Left lobe of liver (tissue), 2 donors: Measurements from ENCODE around the gene RELT. TPM values are rescaled to one million over a fixed set of nuclear protein-coding genes. Genes with fewer than 3 reads are reported as not detected.

ENCODE experiments used
- ATAC-seq: fragments of 200-7000 bp; cut with Tn5 transposase; one replicate; pipeline ENCODE4 v1.9.1; 2020; ENCODE audit warnings: mild to moderate bottlenecking, moderate library complexity
- DNase-seq: peaks from one replicate; pipeline ENCODE4 v3.0.0-alpha.2; 2020; ENCODE audit warnings: low spot score
- total RNA-seq: library from RNA; stranded (reverse); gene quantifications from one replicate; pipeline ENCODE4 v1.2.1, GENCODE V29; 2021
- donor health status: DM: no; HTN: no; CAD: no; lungs with moderate emphysema.
- donor health status: DM: no; HTN: yes; CAD: no.

RELT gene
- total RNA-seq, 1 donor from 2014 or later: 1.4 TPM

DNA sequence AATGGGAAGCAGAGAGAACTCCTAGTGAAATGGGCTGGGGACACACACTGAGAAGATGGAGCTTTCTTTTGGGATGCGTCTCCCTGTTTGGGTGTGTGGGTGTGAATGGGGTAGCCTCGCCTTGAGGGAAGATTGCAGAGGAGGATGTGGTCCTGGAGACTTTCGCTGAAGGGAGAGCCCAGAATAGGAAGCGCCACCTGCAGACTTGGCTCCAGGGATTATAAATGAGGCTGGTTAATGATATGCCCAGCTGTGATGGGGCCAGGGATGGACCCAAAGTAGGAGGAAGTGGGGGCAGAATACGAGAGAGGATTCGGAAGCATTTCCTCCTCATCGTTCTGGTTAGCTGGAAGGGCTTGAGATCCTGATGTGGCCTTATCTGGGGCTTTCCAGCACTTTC is 13.7 kb downstream of the RELT start:
- DNase-seq (no peak), ATAC-seq (no peak)

- no peak for ATAC-seq
These were observed 14.7 kb downstream of the RELT start for GRCh38 chr11:73390601-73391565.

GRCh38 chr11:73391665-73392064 is 15.5 kb downstream of the RELT start:
- ATAC-seq: no peak
- no peak for DNase-seq

More at GRCh38 chr11:73390601-73391565, 14.7 kb downstream of the RELT start:
- no peak for DNase-seq

DNA sequence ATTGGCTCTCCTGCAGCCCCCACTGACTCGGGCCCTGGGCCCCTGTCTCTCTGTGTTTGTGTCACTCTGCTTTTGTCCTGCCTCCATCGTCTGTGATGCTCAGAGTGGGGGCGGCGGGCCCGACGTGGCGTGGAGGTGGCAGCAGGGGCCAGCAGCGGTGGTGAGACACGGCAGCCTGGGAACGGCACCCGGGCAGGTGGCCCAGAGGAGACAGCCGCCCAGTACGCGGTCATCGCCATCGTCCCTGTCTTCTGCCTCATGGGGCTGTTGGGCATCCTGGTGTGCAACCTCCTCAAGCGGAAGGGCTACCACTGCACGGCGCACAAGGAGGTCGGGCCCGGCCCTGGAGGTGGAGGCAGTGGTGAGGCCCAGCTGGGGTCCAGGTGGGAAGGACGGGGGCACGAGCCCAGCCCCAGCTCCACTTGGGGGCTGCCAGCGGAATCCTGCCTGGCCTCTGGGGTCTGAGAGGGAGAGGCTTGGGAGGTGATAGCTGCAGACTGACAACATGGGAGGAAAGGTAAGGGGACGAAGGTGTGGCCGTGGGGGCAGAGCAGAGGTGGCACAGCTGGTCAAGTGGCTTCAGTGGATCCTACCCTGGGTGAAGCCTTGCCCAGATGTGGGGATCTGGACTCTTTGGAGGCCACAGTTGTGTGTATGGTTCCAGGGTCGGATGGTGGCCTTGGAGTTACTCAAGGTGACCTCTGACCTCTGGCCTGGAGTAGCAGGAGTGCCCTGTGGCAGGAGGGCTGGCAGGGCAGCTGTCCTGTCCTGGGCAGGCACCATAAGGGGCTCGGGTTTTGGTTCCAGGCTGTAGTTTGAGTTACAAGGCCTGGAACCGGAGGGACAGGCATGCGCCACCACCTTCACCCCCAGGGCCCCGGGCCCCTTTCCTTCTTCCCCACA is 16.2 kb downstream of the RELT start:
- DNase-seq: no peak

GRCh38 chr11:73393011-73393380 is 16.8 kb downstream of the RELT start:
- ATAC-seq (no peak), DNase-seq (no peak)

More for the DNA sequence above, 16.2 kb downstream of the RELT start:
- ATAC-seq: peak; percentile 35

DNA sequence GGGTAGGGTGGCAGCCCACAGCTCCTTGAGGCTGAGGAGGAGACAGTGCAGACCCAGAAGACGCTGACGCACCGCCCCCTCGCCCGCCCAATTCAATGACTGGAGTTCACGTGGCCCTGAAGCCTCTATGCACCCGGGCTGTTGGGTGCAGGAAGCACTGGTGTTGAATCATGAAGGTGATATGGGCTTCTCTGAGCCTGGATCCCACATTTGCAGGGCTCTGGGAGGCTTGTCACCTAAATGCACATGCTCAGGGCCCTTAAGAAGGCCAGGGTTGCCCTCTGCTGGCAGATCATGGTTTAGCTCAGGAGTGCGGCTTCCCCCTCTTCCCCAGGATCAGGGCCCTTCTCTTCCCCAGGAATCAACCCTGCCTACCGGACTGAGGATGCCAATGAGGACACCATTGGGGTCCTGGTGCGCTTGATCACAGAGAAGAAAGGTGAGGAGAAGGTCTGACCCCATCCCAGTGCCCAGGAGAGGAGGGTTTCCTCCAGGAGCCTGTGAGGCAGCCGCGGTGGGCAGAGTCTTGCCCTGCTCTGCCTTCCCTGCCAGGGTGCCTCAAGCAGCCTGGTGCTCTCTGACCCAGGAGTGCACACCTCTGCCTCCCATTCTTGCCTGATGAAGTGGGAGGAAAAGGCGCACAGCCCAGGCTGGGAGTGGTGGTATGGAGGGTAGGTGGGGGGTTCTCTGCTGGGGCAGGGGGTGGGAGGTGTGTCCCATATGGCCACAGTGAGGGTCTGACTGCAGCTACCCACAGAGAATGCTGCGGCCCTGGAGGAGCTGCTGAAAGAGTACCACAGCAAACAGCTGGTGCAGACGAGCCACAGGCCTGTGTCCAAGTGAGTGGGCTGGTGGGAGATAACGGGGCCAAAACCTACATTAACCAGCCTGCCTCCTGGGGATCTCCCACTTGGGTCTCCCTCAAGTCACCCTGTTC is 17.5 kb downstream of the RELT start:
- DNase-seq: peak; percentile 73
- peak; percentile 87 for ATAC-seq

DNA sequence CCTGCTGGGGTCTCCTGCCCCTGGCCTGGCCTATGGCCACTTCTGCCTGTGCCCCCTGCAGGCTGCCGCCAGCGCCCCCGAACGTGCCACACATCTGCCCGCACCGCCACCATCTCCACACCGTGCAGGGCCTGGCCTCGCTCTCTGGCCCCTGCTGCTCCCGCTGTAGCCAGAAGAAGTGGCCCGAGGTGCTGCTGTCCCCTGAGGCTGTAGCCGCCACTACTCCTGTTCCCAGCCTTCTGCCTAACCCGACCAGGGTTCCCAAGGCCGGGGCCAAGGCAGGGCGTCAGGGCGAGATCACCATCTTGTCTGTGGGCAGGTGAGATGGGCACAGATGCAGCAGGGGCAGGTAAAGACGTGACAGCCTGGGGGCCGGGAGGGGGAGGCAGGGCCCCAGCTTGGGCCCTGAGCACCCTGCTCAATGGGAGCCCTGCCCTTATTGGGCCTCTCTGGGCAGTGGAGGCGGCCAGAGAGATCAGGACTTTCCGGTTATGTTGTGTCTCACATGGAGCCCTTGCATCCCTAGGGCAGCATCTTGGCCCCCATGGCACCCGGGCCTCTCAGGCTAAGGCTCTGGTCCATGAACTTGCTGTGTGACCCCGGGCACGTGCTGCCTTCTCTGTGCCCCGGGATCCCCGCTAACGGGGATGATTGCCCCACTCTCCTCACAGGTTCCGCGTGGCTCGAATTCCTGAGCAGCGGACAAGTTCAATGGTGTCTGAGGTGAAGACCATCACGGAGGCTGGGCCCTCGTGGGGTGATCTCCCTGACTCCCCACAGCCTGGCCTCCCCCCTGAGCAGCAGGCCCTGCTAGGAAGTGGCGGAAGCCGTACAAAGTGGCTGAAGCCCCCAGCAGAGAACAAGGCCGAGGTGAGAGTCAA is 18.5 kb downstream of the RELT start:
- ATAC-seq: no peak

GRCh38 chr11:73395297-73396208 is 19.4 kb downstream of the RELT start:
- DNase-seq: no peak
- no peak for ATAC-seq

More for the DNA sequence above, 18.5 kb downstream of the RELT start:
- DNase-seq: no peak

DNA sequence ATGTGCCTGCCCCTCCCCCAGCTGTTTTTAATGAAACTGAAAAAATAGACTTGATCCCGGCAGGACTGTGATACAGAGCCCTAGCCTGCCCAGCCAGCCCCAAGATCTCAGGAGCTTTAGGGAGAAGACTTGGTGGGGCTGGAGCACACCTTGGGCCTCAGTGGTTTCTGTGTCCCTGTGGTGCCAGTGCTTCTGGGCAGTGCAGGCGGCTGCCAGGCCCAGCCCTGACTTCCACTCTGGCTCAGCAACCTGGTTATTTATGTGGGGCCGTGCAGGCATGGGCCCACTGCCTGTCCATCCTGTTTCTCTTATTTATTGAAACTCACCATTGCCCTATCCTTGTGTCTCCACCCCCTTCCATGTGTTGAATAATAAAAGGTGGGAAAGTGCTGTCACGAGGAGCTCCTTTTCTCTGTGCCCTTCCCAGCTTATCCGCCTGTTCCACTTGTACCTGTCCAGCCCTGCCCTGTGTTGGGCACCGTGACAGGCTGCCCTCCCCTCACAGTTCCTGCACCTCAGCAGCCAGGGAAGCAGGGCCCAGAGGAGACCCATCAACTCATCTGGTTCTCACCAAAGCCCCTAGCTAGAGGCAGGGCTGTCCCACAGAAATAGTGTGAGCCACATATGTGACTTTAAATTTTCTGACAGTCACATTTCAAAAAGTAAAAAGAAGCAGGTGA is 20.2 kb downstream of the RELT start:
- DNase-seq: no peak

DNA sequence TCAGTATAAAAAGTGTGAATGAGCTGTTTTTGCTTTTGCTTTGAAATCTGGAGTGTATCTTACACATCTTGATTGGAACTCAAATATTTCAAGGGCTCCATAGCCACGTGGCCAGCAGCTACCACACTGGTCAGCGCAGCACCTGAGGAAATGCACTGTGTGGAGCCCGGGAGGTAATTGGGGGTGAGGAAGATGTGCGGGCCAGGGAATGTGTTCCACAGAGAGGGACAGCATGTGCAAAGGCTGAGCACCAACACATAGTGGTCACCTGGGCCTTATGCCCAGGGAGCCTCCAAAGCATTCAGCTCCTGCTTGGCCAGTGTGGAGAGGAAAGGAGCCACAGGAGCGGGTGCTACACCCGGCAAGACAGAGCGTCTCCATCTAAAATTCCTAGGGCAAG is 20.8 kb downstream of the RELT start:
- no peak for ATAC-seq

More for the DNA sequence above, 20.2 kb downstream of the RELT start:
- ATAC-seq: no peak

DNA sequence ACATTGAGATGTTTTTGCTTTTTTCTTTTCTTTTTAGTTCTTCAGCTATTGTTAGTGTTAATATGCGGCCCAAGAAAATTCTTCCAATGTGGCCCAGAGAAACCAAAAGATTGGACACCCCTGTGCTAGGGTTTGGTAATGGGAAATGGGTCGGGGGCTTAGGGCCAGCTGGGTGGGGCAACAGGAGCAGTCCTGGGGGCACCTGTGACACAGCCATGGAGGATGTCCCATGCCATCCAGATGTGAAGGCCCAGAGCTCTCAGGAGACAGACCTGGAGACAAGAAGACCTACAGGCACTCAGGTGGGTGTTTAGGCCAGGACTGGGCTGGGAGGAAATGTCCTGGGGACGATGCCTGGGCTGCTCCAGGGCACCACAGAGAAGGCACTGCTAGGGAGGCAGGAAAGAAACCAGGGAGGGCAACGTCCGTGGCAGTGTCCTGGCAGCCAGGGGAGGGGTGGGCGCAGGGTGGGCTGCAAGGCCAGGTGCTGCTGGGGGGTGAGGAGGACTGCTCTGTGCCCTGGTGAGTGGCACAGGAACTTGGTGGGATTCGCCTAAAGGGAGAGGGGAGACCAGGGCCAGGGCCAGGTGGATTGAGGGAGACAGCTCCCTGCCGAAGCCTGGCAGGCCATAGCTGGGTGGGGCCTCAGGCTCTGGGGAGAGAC is 21.4 kb downstream of the RELT start:
- DNase-seq: peak; percentile 40

More for the DNA sequence above, 20.8 kb downstream of the RELT start:
- DNase-seq: peak; percentile 36

DNA sequence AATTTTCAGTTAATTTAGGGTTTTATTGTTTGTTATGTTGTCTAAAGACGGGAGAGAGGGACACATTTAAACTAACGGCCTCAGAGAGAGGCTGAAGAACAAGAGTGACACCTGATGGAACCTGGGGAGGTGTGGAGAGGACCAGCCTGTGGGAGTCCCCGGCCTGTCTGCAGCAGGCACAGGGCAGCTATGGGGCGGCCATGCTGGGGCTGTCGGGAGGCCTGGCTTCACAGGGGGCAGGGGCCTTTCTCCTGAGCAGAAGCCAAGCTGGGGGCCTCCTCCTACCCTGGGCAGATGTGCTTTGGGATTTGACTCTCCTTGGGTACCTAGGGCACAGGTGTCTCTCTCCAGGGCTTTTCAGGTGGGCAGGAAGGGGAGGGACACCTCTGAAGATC is 21.9 kb downstream of the RELT start:
- ATAC-seq (no peak), DNase-seq (peak; percentile 37)

More for the DNA sequence above, 21.4 kb downstream of the RELT start:
- ATAC-seq: no peak

DNA sequence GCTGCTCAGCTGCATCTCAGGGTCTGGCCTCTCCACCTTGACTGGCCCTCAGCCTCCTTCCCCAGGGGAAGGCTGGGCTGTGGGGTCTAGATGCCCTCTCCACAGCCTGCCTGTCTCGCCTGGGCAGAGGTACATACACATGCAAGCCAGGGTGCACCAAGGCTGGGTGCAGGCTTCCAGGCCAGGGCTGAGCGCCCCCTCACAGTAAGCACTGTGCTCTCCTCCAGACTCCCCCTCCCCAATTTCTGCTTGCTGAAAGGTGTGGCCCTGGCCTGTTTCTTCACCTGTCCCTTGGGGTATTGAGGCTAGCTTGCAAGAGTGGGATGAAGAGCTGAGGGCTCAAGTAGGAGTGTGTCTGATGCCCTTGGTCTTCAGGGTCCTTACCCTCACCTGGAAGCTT is 22.5 kb downstream of the RELT start:
- no peak for DNase-seq
- no peak for ATAC-seq

DNA sequence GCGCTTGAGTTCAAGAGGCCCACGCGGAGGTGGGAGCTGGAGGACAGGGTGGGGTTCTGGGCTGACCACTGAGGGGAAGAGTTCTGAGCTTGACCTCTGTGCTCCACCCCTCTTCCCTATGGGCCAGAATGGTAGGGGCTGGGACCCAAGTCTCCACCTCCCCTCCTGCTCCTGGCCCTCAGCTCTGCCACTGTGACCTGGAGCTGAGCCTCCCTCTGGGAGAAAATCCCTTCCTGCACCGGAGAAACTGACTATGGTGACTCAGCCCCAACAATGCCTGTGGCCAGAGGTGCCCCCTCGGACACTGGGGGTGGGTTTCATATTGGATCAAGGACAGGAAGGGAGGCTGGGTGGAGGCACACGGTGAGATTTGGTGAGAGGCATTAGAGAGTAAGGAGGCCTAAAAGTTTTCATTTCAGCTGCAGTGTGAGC is 23.0 kb downstream of the RELT start:
- DNase-seq: no peak

DNA sequence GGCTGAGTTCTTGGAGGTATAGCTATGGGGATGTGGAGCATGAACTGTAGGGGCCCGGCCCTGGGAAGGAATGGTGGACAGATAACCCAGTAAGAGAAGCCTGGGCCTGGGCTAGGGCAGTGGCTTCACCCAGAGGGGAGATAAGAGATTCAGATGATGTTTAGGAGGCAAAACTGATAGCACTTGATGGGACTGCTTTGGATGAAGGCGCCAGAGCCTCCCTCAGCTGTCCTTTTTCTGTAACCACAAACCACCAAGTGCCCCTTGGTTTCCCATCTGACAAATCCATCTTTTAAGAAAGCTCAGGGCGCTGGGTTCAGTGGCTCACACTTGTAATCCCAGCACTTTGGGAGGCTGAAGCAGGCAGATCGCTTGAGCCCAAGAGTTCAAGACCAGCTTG is 23.4 kb downstream of the RELT start:
- no peak for ATAC-seq
- DNase-seq: no peak

More for the DNA sequence above, 23.0 kb downstream of the RELT start:
- no peak for ATAC-seq

- ATAC-seq: no peak
- DNase-seq: no peak
These were observed 24.1 kb downstream of the RELT start for GRCh38 chr11:73400293-73400692.
